Thoracic aorta (tissue), 2 donors: ENCODE data around the gene SIGLEC9. TPM values are rescaled to one million over a fixed set of nuclear protein-coding genes. Genes with fewer than 3 reads are reported as not detected.

Experiments used
- ATAC-seq: fragments of 150-250 bp; one replicate; pipeline ENCODE4 v1.8.0; 2017; ENCODE audit warnings: low read depth; ENCODE audit not compliant: insufficient number of reproducible peaks, low FRiP score
- DNase-seq: peaks from one replicate; pipeline ENCODE4 v3.0.0-alpha.2; 2020; ENCODE audit warnings: low spot score
- H3K27ac ChIP-seq, 2 donors: fragments of 200-600 bp; sonication (generic); 1 replicate in 1 of 2; 2 replicates in 1 of 2; pipeline ENCODE4 v1.5.1; 2016; ENCODE audit warnings: mild to moderate bottlenecking in 2 of 2, moderate library complexity in 2 of 2
- H3K27me3 ChIP-seq: fragments of 200-600 bp; sonication (generic); replicated peaks from 2 replicates; pipeline ENCODE4 v1.6.0; 2016; ENCODE audit warnings: mild to moderate bottlenecking; ENCODE audit not compliant: insufficient read depth
- H3K36me3 ChIP-seq: fragments of 200-600 bp; sonication (generic); one replicate; pipeline ENCODE4 v1.5.1; 2016
- H3K4me1 ChIP-seq, 2 donors: fragments of 200-600 bp; sonication (generic); 1 replicate in 1 of 2; 2 replicates in 1 of 2; pipeline versions ENCODE4 v1.5.1 to v1.6.0; 2016; ENCODE audit warnings: low read depth in 2 of 2, mild to moderate bottlenecking in 1 of 2; ENCODE audit not compliant: control insufficient read depth in 1 of 2
- H3K4me3 ChIP-seq: fragments of 200-600 bp; sonication (generic); 2 replicates; pipeline ENCODE4 v1.5.1; 2016; ENCODE audit warnings: mild to moderate bottlenecking
- H3K9me3 ChIP-seq: fragments of 200-600 bp; sonication (generic); 2 replicates; pipeline ENCODE4 v1.5.1; 2016
- total RNA-seq, 2 donors: library from RNA; depleted of rRNA; stranded (reverse); fragments of >200 nt; gene quantifications; one replicate each; pipeline versions ENCODE4 v1.1.0 to v1.2.3, GENCODE V29; 2016
- TF ChIP-seq, protein P1 (sequence below): fragments of 200-600 bp; sonication (generic); IDR thresholded peaks from one replicate; pipeline ENCODE4 v1.5.1; 2019; ENCODE audit warnings: antibody characterized with exemption

SIGLEC9 gene
- total RNA-seq, 2 donors from 2014 or later, result 13.1 to 15.2 TPM

DNA sequence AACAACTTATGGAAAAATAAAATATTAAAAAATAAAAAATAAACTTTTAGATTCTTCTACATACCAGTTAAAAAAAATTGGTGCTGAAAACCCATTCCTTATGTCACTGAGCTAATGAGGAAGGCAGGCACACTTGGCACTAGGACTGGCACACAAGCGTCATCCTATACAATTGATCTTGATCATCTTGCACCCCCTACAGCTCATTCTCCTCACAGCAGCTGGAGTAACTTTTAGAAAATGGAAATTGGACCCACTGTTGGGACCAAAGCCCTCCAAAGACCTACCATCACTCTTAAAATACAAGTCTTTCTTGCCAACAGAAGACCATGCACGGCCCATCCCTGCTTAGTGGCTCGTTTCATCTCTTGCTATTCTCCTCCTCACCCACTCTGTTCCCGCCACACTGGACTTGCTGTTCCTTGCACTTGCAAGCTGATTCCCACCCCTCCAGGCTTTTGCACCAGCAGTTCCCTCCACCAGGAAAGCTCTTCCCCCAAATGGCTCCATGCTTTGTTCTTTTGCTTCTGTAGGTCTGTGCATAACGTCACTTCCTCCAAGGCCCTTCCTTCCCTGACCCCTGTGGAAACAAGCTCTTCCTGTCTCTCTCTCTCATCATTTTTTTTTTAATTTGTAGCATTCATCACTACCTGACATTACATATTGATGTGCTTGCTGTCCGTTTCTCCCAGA lies 28.1 kb upstream of the SIGLEC9 start:
- Histone ChIP-seq H3K27me3 (no peaks in the 10 kb centered on the region), H3K27ac (no peak overlapping the region), H3K9me3 (no peaks in the 10 kb centered on the region), H3K36me3 (no peaks in the 10 kb centered on the region), H3K4me3 (no peak overlapping the region), H3K4me1 (no peaks in the 10 kb centered on the region)
- TF ChIP-seq, protein P1, sequence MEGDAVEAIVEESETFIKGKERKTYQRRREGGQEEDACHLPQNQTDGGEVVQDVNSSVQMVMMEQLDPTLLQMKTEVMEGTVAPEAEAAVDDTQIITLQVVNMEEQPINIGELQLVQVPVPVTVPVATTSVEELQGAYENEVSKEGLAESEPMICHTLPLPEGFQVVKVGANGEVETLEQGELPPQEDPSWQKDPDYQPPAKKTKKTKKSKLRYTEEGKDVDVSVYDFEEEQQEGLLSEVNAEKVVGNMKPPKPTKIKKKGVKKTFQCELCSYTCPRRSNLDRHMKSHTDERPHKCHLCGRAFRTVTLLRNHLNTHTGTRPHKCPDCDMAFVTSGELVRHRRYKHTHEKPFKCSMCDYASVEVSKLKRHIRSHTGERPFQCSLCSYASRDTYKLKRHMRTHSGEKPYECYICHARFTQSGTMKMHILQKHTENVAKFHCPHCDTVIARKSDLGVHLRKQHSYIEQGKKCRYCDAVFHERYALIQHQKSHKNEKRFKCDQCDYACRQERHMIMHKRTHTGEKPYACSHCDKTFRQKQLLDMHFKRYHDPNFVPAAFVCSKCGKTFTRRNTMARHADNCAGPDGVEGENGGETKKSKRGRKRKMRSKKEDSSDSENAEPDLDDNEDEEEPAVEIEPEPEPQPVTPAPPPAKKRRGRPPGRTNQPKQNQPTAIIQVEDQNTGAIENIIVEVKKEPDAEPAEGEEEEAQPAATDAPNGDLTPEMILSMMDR, result no peak
- ATAC-seq (no peak), DNase-seq (no peak)

DNA sequence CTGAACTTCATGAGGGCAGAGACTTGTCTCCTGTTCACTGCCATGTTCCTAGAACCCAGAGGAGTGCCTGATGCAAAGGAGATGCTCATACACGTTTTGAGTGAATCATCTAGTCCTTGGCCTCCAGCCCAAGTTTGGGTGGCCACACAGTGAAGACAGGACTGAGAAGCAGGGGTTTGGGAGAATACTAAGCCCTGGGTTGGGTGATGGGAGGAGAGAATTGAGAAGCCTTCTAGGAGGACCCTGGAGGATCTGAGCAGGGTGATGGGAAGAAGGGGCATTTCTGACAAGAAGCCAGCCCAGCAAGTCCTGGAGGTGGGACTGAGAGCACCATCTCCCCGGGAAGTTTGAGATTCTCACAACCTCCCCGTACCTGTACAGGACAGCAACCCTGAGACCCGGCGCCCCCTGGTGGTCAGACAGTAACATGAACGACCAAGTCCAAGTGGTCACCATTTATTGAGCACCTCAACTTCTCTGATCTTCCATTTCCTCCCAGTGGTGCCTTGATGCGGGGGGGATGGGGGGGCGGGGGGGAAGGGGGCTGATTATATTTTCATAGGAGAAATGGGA lies 27.5 kb upstream of the SIGLEC9 start:
- Histone ChIP-seq H3K4me1 (no peaks in the 10 kb centered on the region), H3K27me3 (no peaks in the 10 kb centered on the region), H3K36me3 (no peaks in the 10 kb centered on the region), H3K27ac (no peak overlapping the region), H3K4me3 (no peak overlapping the region), H3K9me3 (no peaks in the 10 kb centered on the region)
- TF ChIP-seq, protein P1, result peak; percentile 65
- DNase-seq, result no peak
- no peak for ATAC-seq

DNA sequence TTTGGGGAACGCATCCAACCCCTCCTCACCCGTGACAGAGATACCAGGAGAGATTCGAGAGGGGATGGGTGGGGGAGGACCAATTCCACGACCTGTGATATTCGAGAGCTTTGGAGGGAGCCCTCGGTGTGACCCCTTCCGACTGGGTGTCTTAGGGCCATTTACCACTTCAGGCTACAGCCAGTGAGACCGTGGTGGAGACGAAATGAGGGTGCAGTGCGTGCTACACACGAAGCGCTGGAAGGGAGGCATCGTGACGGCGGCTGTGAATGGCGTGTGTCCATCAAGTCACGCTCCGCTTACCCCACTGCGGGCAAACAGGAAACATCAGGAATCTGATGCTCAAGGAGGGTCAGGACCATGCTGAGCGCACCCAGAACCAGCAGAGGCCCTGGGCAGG lies 26.9 kb upstream of the SIGLEC9 start:
- Histone ChIP-seq H3K4me1 (no peaks in the 10 kb centered on the region), H3K27me3 (no peaks in the 10 kb centered on the region), H3K27ac (no peak overlapping the region), H3K9me3 (no peaks in the 10 kb centered on the region), H3K4me3 (no peak overlapping the region), H3K36me3 (no peaks in the 10 kb centered on the region)
- ATAC-seq (no peak), DNase-seq (no peak)
- TF ChIP-seq, protein P1, result no peak

DNA sequence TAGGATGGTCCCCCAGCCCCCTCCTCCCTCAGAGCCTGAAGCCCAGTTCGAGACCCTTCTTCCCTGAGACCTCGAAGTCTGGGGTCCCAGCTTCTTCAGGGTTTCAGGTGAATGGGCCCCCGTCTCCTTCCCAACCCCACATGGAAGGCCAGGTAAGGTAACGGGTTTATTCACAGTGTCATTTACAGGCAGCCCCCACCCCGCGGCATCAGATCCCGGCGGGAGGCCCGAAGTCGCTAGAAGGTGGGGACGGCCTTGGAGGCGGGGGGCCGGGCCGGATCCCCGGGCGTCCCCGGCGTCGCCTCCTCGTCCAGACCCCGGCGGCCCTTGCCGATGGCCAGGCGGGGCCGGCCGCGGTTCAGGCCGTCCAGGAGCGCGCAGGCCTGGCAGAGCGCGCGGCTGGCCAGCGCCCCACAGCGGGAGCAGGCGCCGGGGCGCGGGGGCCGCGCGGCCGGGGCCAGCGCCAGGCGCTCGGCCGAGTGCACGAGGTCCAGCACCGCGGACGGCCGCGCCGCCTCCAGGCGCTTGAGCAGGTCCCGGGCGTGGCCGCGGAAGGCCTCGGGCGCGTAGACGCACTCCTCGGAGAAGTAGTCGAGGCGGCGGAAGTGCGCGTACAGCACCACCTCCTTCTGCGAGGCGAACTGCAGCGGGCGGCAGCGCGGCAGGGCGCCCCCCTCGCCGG lies 26.2 kb upstream of the SIGLEC9 start:
- Histone ChIP-seq H3K36me3 (no peaks in the 10 kb centered on the region), H3K9me3 (no peaks in the 10 kb centered on the region), H3K27ac (no peak overlapping the region), H3K4me3 (peak overlapping the region; percentile 35), H3K4me1 (no peaks in the 10 kb centered on the region), H3K27me3 (no peaks in the 10 kb centered on the region)
- DNase-seq (no peak), ATAC-seq (no peak)
- TF ChIP-seq, protein P1, result no peak

DNA sequence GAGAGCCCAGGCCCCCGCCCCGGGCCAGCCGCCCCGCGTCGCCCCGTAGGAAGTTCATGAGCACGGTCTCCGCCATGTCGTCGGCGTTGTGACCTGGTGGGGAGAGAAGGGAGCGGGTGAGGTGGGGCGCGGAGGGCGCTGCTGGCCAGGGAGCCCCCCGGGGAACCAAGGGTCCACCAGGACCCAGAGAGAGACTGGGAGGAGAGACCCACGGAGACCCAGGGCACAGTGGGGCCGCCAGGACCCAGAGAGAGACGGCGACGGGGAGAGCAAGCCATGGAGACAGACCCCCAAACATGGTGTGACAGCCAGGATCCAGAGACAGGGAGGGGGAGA lies 25.7 kb upstream of the SIGLEC9 start:
- Histone ChIP-seq H3K4me3 (peak overlapping the region; percentile 35), H3K27ac (no peak overlapping the region), H3K36me3 (peaks cover 3% of the 10 kb centered on the region), H3K27me3 (no peaks in the 10 kb centered on the region), H3K4me1 (no peaks in the 10 kb centered on the region), H3K9me3 (no peaks in the 10 kb centered on the region)
- TF ChIP-seq, protein P1, result no peak
- no peak for DNase-seq
- ATAC-seq, result no peak
